ENCODE results near the gene MAB21L4.

The MAB21L4 gene

GRCh38 chr2:240911641-240912265, 15.8 kb upstream of the MAB21L4 start:
- no peak for DNase-seq

- no peak for DNase-seq
These were observed 13.4 kb upstream of the MAB21L4 start for GRCh38 chr2:240909216-240909974.

GRCh38 chr2:240906911-240907590, 11.1 kb upstream of the MAB21L4 start:
- no peak for DNase-seq

- no peak for DNase-seq
These were observed 10.4 kb upstream of the MAB21L4 start, which contains the start of gene CROCC2 for GRCh38 chr2:240906141-240906910. Gene CROCC2, plus strand, starts transcription at chr2:240906336. Its CDS starts 178 bp downstream, at chr2:240906514.

GRCh38 chr2:240905176-240905781, 9.3 kb upstream of the MAB21L4 start:
- DNase-seq: no peak

- no peak for DNase-seq
These were observed 8.5 kb upstream of the MAB21L4 start for GRCh38 chr2:240904216-240905175.

GRCh38 chr2:240903191-240904060, 7.5 kb upstream of the MAB21L4 start:
- no peak for DNase-seq

GRCh38 chr2:240902615-240903041, 6.7 kb upstream of the MAB21L4 start:
- DNase-seq: no peak

GRCh38 chr2:240901986-240902614, 6.1 kb upstream of the MAB21L4 start:
- no peak for DNase-seq

- DNase-seq: no peak
These were observed 4.3 kb upstream of the MAB21L4 start for GRCh38 chr2:240900141-240900860.

GRCh38 chr2:240899468-240899865, 3.5 kb upstream of the MAB21L4 start:
- no peak for DNase-seq

- DNase-seq: no peak
These were observed 2.9 kb upstream of the MAB21L4 start for GRCh38 chr2:240898731-240899467.

GRCh38 chr2:240898108-240898730, 2.3 kb upstream of the MAB21L4 start:
- no peak for DNase-seq

- DNase-seq: no peak
These were observed 1.1 kb upstream of the MAB21L4 start for GRCh38 chr2:240896871-240897692.

GRCh38 chr2:240896394-240896793, 438 bp upstream of the MAB21L4 start:
- DNase-seq: no peak

GRCh38 chr2:240894836-240895558, 959 bp downstream of the MAB21L4 start:
- no peak for DNase-seq
